ENCODE measurements around the gene CARD14. TPM values are rescaled to one million over a fixed set of nuclear protein-coding genes. Genes with fewer than 3 reads are reported as not detected.

CARD14 gene
- total RNA-seq, 1 experiment from 2014 or later: 0.09 TPM

GRCh38 chr17:80210348-80211108 is 40.7 kb downstream of the CARD14 start:
- DNase-seq (ENCODE audit: low spot score): no peak
- TF ChIP-seq EZH2 (IDR thresholded peaks at IDR 0.05; ENCODE audit: borderline replicate concordance, low read depth, low read length, poor library complexity, severe bottlenecking): no peak
- no peak for TF ChIP-seq CTCF (conservative IDR thresholded peaks at IDR 0.05; ENCODE audit: low read depth, low read length)
- ChIA-PET CTCF (interaction anchor here (0.5 kb wide), 1 partner anchor 161 kb away, joined by 6 read pairs; no protein-coding TSS in a partner anchor), POLR2A (ENCODE audit: low non-redundant PET) (no interaction called here)
- peaks cover 23% of the 10 kb centered on the region for H3K4me1 ChIP-seq (ENCODE audit: insufficient read depth, low read length, poor library complexity, severe bottlenecking)
- no peak overlapping the region for H3K4me3 ChIP-seq (ENCODE audit: low read depth, low read length, poor library complexity, severe bottlenecking)
- H3K36me3 ChIP-seq (ENCODE audit: insufficient read depth, low read length, poor library complexity, severe bottlenecking): no peaks in the 10 kb centered on the region
- BruUV-seq (replicated peaks): no TSS peak
- H3K27me3 ChIP-seq (replicated peaks; ENCODE audit: insufficient read depth, low read depth, low read length, poor library complexity): no peaks in the 10 kb centered on the region
- H3K9me3 ChIP-seq (ENCODE audit: low read depth, low read length, poor library complexity, severe bottlenecking): no peaks in the 10 kb centered on the region
- intact Hi-C loops (cut with micrococcal nuclease; ENCODE audit: unreplicated experiment): no loop called here
- H3K27ac ChIP-seq (ENCODE audit: low read depth, low read length, poor library complexity, severe bottlenecking): no peak overlapping the region

- DNase-seq (ENCODE audit: low spot score): peak; percentile 95
- H3K4me1 ChIP-seq (ENCODE audit: insufficient read depth, low read length, poor library complexity, severe bottlenecking): peaks cover 23% of the 10 kb centered on the region
- peak overlapping the region; percentile 66 for H3K27ac ChIP-seq (ENCODE audit: low read depth, low read length, poor library complexity, severe bottlenecking)
- H3K4me3 ChIP-seq (ENCODE audit: low read depth, low read length, poor library complexity, severe bottlenecking): no peak overlapping the region
- ChIA-PET POLR2A (ENCODE audit: low non-redundant PET) (no interaction called here), CTCF (no interaction called here)
- no TSS peak for BruUV-seq (replicated peaks)
- TF ChIP-seq EZH2 (IDR thresholded peaks at IDR 0.05; ENCODE audit: borderline replicate concordance, low read depth, low read length, poor library complexity, severe bottlenecking) (no peak), CTCF (conservative IDR thresholded peaks at IDR 0.05; ENCODE audit: low read depth, low read length) (no peak)
- no peaks in the 10 kb centered on the region for H3K27me3 ChIP-seq (replicated peaks; ENCODE audit: insufficient read depth, low read depth, low read length, poor library complexity)
- H3K36me3 ChIP-seq (ENCODE audit: insufficient read depth, low read length, poor library complexity, severe bottlenecking): no peaks in the 10 kb centered on the region
- H3K9me3 ChIP-seq (ENCODE audit: low read depth, low read length, poor library complexity, severe bottlenecking): no peaks in the 10 kb centered on the region
- intact Hi-C loops (cut with micrococcal nuclease; ENCODE audit: unreplicated experiment): no loop called here
Measured at GRCh38 chr17:80212109-80212508, 42.3 kb downstream of the CARD14 start.

- CTCF ChIA-PET: no interaction called here
- intact Hi-C loops (cut with micrococcal nuclease; ENCODE audit: unreplicated experiment): no loop called here
- no peaks in the 10 kb centered on the region for H3K9me3 ChIP-seq (ENCODE audit: low read depth, low read length, poor library complexity, severe bottlenecking)
- H3K4me1 ChIP-seq (ENCODE audit: insufficient read depth, low read length, poor library complexity, severe bottlenecking): peaks cover 23% of the 10 kb centered on the region
- peak overlapping the region; percentile 66 for H3K27ac ChIP-seq (ENCODE audit: low read depth, low read length, poor library complexity, severe bottlenecking)
- BruUV-seq (replicated peaks): no TSS peak
- POLR2A ChIA-PET (ENCODE audit: low non-redundant PET): no interaction called here
- TF ChIP-seq CTCF (conservative IDR thresholded peaks at IDR 0.05; ENCODE audit: low read depth, low read length): no peak
- TF ChIP-seq EZH2 (IDR thresholded peaks at IDR 0.05; ENCODE audit: borderline replicate concordance, low read depth, low read length, poor library complexity, severe bottlenecking): no peak
- DNase-seq (ENCODE audit: low spot score): no peak
- no peak overlapping the region for H3K4me3 ChIP-seq (ENCODE audit: low read depth, low read length, poor library complexity, severe bottlenecking)
- no peaks in the 10 kb centered on the region for H3K36me3 ChIP-seq (ENCODE audit: insufficient read depth, low read length, poor library complexity, severe bottlenecking)
- no peaks in the 10 kb centered on the region for H3K27me3 ChIP-seq (replicated peaks; ENCODE audit: insufficient read depth, low read depth, low read length, poor library complexity)
Measured at GRCh38 chr17:80212511-80212910, 42.7 kb downstream of the CARD14 start.
